H1 (cell line): ENCODE data around the gene PLEKHB1. TPM values are rescaled to one million over a fixed set of nuclear protein-coding genes. Genes with fewer than 3 reads are reported as not detected.

Experiments
- CTCF ChIA-PET: fragments of 300-600 bp; sonication (Branson Sonifier 250); formaldehyde crosslinking; loops from one replicate; lab custom pipeline; 2021; ENCODE audit not compliant: partially characterized antibody; lab: Charles Lee
- POLR2A ChIA-PET: fragments of 300-600 bp; sonication (Branson Sonifier 250); formaldehyde crosslinking; loops from one replicate; lab custom pipeline; 2021; ENCODE audit warnings: inconsistent platforms; ENCODE audit not compliant: partially characterized antibody; lab: Charles Lee
- DNase-seq, 2 experiments: peaks; one replicate each; pipeline versions ENCODE4 v3.0.0 to v3.0.0-alpha.2; 2010 to 2022; ENCODE audit warnings: low spot score in 2 of 2, low read depth in 1 of 2, mixed read lengths in 1 of 2
- FAIRE-seq: peaks from 2 replicates; lab custom pipeline; 2011; peaks lifted over from hg19 to GRCh38; lab: Jason Lieb, UNC
- H2AFZ ChIP-seq: 2 replicates; pipeline ENCODE4 v1.8.1; 2012; ENCODE audit warnings: low read length, inconsistent platforms
- H2AK5ac ChIP-seq: 2 replicates; pipeline ENCODE4 v1.6.1; 2013; ENCODE audit warnings: low read depth, low read length
- H2BK120ac ChIP-seq: replicated peaks from 2 replicates; pipeline ENCODE3; 2013; ENCODE audit warnings: low read depth, low read length, inconsistent platforms
- H2BK12ac ChIP-seq: 2 replicates; pipeline ENCODE4 v1.6.1; 2013; ENCODE audit warnings: low read depth, low read length
- H2BK15ac ChIP-seq: 2 replicates; pipeline ENCODE4 v1.6.1; 2013; ENCODE audit warnings: low read length
- H2BK20ac ChIP-seq: 2 replicates; pipeline ENCODE4 v1.6.1; 2013; ENCODE audit warnings: low read length
- H2BK5ac ChIP-seq: 2 replicates; pipeline ENCODE4 v1.6.1; 2013; ENCODE audit warnings: low read depth, low read length
- H3K14ac ChIP-seq: 2 replicates; pipeline ENCODE4 v1.6.1; 2013; ENCODE audit warnings: inconsistent platforms; ENCODE audit not compliant: insufficient read length
- H3K18ac ChIP-seq: 2 replicates; pipeline ENCODE4 v1.6.1; 2013; ENCODE audit warnings: low read length; ENCODE audit errors: extremely low read depth
- H3K23ac ChIP-seq: 2 replicates; pipeline ENCODE4 v1.6.1; 2013; ENCODE audit warnings: inconsistent platforms; ENCODE audit not compliant: insufficient read length
- H3K23me2 ChIP-seq: 2 replicates; pipeline ENCODE4 v1.6.1; 2013; ENCODE audit warnings: low read depth, low read length
- H3K27ac ChIP-seq: 2 replicates; pipeline ENCODE4 v1.6.1; 2011; ENCODE audit warnings: low read depth, low read length, inconsistent platforms
- H3K27me3 ChIP-seq, 4 experiments: replicated peaks in 1 of 4; 1 replicate in 1 of 4; 2 replicates in 3 of 4; pipeline versions ENCODE4 v1.6.1 to v1.8.1; 2011 to 2013; ENCODE audit warnings: low read length in 3 of 4, mild to moderate bottlenecking in 3 of 4, inconsistent platforms in 2 of 4, mixed read lengths in 2 of 4, moderate library complexity in 1 of 4; ENCODE audit not compliant: control insufficient read depth in 3 of 4, insufficient read depth in 3 of 4; ENCODE audit errors: extremely low read depth in 1 of 4
- H3K36me3 ChIP-seq, 4 experiments: 2 replicates each; pipeline versions ENCODE4 v1.6.1 to v1.8.1; 2011 to 2013; ENCODE audit warnings: mild to moderate bottlenecking in 4 of 4, low read length in 3 of 4, moderate library complexity in 2 of 4, control low read depth in 1 of 4, inconsistent platforms in 1 of 4; ENCODE audit not compliant: insufficient read depth in 4 of 4, control insufficient read depth in 2 of 4
- H3K4ac ChIP-seq: replicated peaks from 2 replicates; pipeline ENCODE3; 2013; ENCODE audit warnings: low read length, low read depth, mixed read lengths, inconsistent platforms; ENCODE audit not compliant: insufficient read length
- H3K4me1 ChIP-seq, 4 experiments: replicated peaks in 1 of 4; 1 replicate in 1 of 4; 2 replicates in 3 of 4; pipeline versions ENCODE4 v1.6.1 to v1.8.1; 2011 to 2013; ENCODE audit warnings: low read length in 3 of 4, inconsistent platforms in 2 of 4, mixed read lengths in 1 of 4; ENCODE audit not compliant: insufficient read depth in 4 of 4, control insufficient read depth in 3 of 4
- H3K4me2 ChIP-seq, 2 experiments: 2 replicates each; pipeline versions ENCODE4 v1.6.1 to v1.8.1; 2011 to 2013; ENCODE audit warnings: low read depth in 2 of 2, low read length in 2 of 2, control low read depth in 1 of 2, inconsistent platforms in 1 of 2, mild to moderate bottlenecking in 1 of 2; ENCODE audit not compliant: insufficient read depth in 1 of 2
- H3K4me3 ChIP-seq, 4 experiments: fragments of 200-600, 300-600 bp in 1 of 4; sonication (generic), shearing (Covaris generic), sonication (Bioruptor Twin) in 1 of 4; 2 replicates each; pipeline versions ENCODE4 v1.5.1 to v1.8.1; 2011 to 2016; ENCODE audit warnings: low read length in 4 of 4, low read depth in 3 of 4, control low read depth in 2 of 4, inconsistent platforms in 2 of 4, mild to moderate bottlenecking in 2 of 4, mixed read lengths in 1 of 4, moderate library complexity in 1 of 4; ENCODE audit not compliant: insufficient read depth in 2 of 4; ENCODE audit errors: extremely low read depth in 1 of 4
- H3K56ac ChIP-seq: replicated peaks from 2 replicates; pipeline ENCODE3; 2013; ENCODE audit warnings: low read depth, mild to moderate bottlenecking, mixed read lengths, low read length, inconsistent platforms; ENCODE audit not compliant: insufficient read length
- H3K79me1 ChIP-seq: 2 replicates; pipeline ENCODE4 v1.6.1; 2013; ENCODE audit warnings: low read depth, low read length, control low read depth
- H3K79me2 ChIP-seq, 2 experiments: 2 replicates each; pipeline versions ENCODE4 v1.6.1 to v1.8.1; 2012 to 2013; ENCODE audit warnings: low read length in 2 of 2, mild to moderate bottlenecking in 2 of 2, inconsistent platforms in 1 of 2; ENCODE audit not compliant: insufficient read depth in 2 of 2, control insufficient read depth in 1 of 2
- H3K9ac ChIP-seq, 4 experiments: replicated peaks in 1 of 4; 1 replicate in 1 of 4; 2 replicates in 3 of 4; pipeline versions ENCODE4 v1.6.1 to v1.8.1; 2011 to 2013; ENCODE audit warnings: low read depth in 3 of 4, low read length in 3 of 4, control low read depth in 2 of 4, mild to moderate bottlenecking in 2 of 4, moderate library complexity in 2 of 4, inconsistent platforms in 1 of 4; ENCODE audit errors: extremely low read depth in 1 of 4
- H3K9me3 ChIP-seq, 2 experiments: 2 replicates each; pipeline versions ENCODE4 v1.6.1 to v1.8.1; 2012 to 2013; ENCODE audit warnings: mild to moderate bottlenecking in 2 of 2, moderate library complexity in 2 of 2, control low read depth in 1 of 2, inconsistent platforms in 1 of 2, low read depth in 1 of 2, low read length in 1 of 2, mixed read lengths in 1 of 2; ENCODE audit not compliant: insufficient read depth in 2 of 2
- H4K20me1 ChIP-seq, 2 experiments: replicated peaks in 1 of 2; 2 replicates each; pipeline versions ENCODE3 to v1.8.1; 2011 to 2013; ENCODE audit warnings: inconsistent platforms in 2 of 2, low read length in 2 of 2, mild to moderate bottlenecking in 1 of 2; ENCODE audit not compliant: insufficient read depth in 2 of 2, control insufficient read depth in 1 of 2
- H4K5ac ChIP-seq: 2 replicates; pipeline ENCODE4 v1.6.1; 2013; ENCODE audit warnings: low read length, low read depth, mixed read lengths, inconsistent platforms; ENCODE audit not compliant: insufficient read length
- H4K8ac ChIP-seq: 2 replicates; pipeline ENCODE4 v1.8.0; 2013; ENCODE audit warnings: mild to moderate bottlenecking, moderate library complexity, low read length, inconsistent platforms; ENCODE audit not compliant: insufficient read depth; ENCODE audit errors: extremely low read depth
- H4K91ac ChIP-seq: replicated peaks from 2 replicates; pipeline ENCODE3; 2013; ENCODE audit warnings: low read length, mixed read lengths, inconsistent platforms; ENCODE audit not compliant: insufficient read length
- TAF1 ChIP-seq: IDR thresholded peaks from 2 replicates; pipeline ENCODE4 v1.6.1; 2011; ENCODE audit warnings: mild to moderate bottlenecking, low read depth, low read length
- WGBS, 2 experiments: shearing (Covaris generic) in 1 of 2; methylation state at CpG; one replicate each; pipeline versions ENCODE4 v1.1.6 to v1.1.7; 2013 to 2015; ENCODE audit warnings: low lambda C conversion rate in 2 of 2, mixed read lengths in 2 of 2, inconsistent platforms in 1 of 2, low coverage in 1 of 2, missing lambda C conversion rate in 1 of 2; ENCODE audit not compliant: insufficient replicate concordance in 2 of 2, insufficient coverage in 1 of 2, insufficient read length in 1 of 2; ENCODE audit errors: extremely low coverage in 1 of 2, missing lambda C conversion rate in 1 of 2; 5-methylcytosine and 5-hydroxymethylcytosine counted together
- polyA plus RNA-seq, 7 experiments: library from polyadenylated mRNA; depleted of rRNA in 3 of 7; stranded (reverse) in 5 of 7; unstranded in 2 of 7; fragments of >200 nt in 5 of 7; fragments of 200-250 nt in 2 of 7; gene quantifications; 1 replicate in 5 of 7; 2 replicates in 1 of 7; 4 replicates in 1 of 7; pipeline versions ENCODE4 v1.2.1 to v1.2.3, GENCODE V29; 2011 to 2013; ENCODE audit warnings: missing spikeins in 2 of 7, mixed read lengths in 2 of 7
- total RNA-seq: library from RNA; stranded (reverse); fragmentation: NEBNext Ultra II Directional; extraction: Animal tissue kit (Norgen Biotek cat#: 25700); gene quantifications from 2 replicates; pipeline ENCODE4 v1.2.1, GENCODE V29; 2021

Gene PLEKHB1
- total and polyA plus RNA-seq, 2 of the 8 experiments (the other 6 are each of a cell fraction or from before 2014, with no cell fraction given): 14.8 to 24.5 TPM

GRCh38 chr11:73597336-73597955, 48.9 kb upstream of the PLEKHB1 start:
- Histone ChIP-seq H4K5ac (peak overlapping the region; percentile 62), H2BK20ac (no peak overlapping the region), H4K8ac (peak overlapping the region; percentile 35; the same call in 1 of the 2 replicates), H3K23me2 (peaks cover 10% of the 10 kb centered on the region; the same call in 1 of the 2 replicates), H3K9ac (peak overlapping the region; percentile 20 to 68 (median 68); a peak in 6 of 7 replicates), H3K27me3 (no peaks in the 10 kb centered on the region), H2BK15ac (no peak overlapping the region), H3K14ac (no peak overlapping the region), H3K9me3 (no peaks in the 10 kb centered on the region), H3K79me1 (peaks cover 6% of the 10 kb centered on the region; the same call in 1 of the 2 replicates), H2AK5ac (no peak overlapping the region), H4K91ac (peak overlapping the region; percentile 44), H3K4me3 (peak overlapping the region; percentile 80 to 95 (median 90)), H3K23ac (no peak overlapping the region), H3K4me2 (peak overlapping the region; percentile 83 to 95), H3K27ac (peak overlapping the region; percentile 17; the same call in 1 of the 2 replicates), H3K56ac (peak overlapping the region; percentile 56), H3K18ac (peak overlapping the region; percentile 64; the same call in 1 of the 2 replicates), H2BK120ac (no peak overlapping the region), H3K36me3 (no peaks in the 10 kb centered on the region), H2BK5ac (peak overlapping the region; percentile 85; the same call in 1 of the 2 replicates), H2AFZ (no peak overlapping the region), H3K4ac (no peak overlapping the region), H2BK12ac (no peak overlapping the region), H3K79me2 (peaks cover 7 to 48% of the 10 kb centered on the region in 2 experiments), H3K4me1 (peaks cover 3 to 10% (median 7%) of the 10 kb centered on the region in 4 experiments; a peak in 6 of 7 replicates), H4K20me1 (peaks cover 0 to 3% of the 10 kb centered on the region in 2 experiments)
- DNase-seq (no peak), FAIRE-seq (no peak)
- CTCF ChIA-PET: interaction anchor here (0.9 to 4.2 kb wide), 6 partner anchors 28 to 322 kb away, joined by 3 to 19 read pairs (median 3); no protein-coding TSS in a partner anchor
- 7% methylated on average over 7 of the region's 27 CpGs; no CpG with 5 or more reads in 1 of the 2 experiments for WGBS, 2 experiments
- POLR2A ChIA-PET: interaction anchor here (0.9 to 1.4 kb wide), 4 partner anchors 35 to 118 kb away, joined by 3 to 4 read pairs (median 3); no protein-coding TSS in a partner anchor
- TF ChIP-seq TAF1: no peak
